H1 (cell line): ENCODE measurements around the gene TIMP1. TPM values are rescaled to one million over a fixed set of nuclear protein-coding genes. Genes with fewer than 3 reads are reported as not detected.

Source experiments
- CTCF ChIA-PET: fragments of 300-600 bp; sonication (Branson Sonifier 250); formaldehyde crosslinking; loops from one replicate; lab custom pipeline; 2021; ENCODE audit not compliant: partially characterized antibody; lab: Charles Lee
- POLR2A ChIA-PET: fragments of 300-600 bp; sonication (Branson Sonifier 250); formaldehyde crosslinking; loops from one replicate; lab custom pipeline; 2021; ENCODE audit warnings: inconsistent platforms; ENCODE audit not compliant: partially characterized antibody; lab: Charles Lee
- DNase-seq, 2 experiments: peaks; one replicate each; pipeline versions ENCODE4 v3.0.0 to v3.0.0-alpha.2; 2010 to 2022; ENCODE audit warnings: low spot score in 2 of 2, low read depth in 1 of 2, mixed read lengths in 1 of 2
- FAIRE-seq: peaks from 2 replicates; lab custom pipeline; 2011; peaks lifted over from hg19 to GRCh38; lab: Jason Lieb, UNC
- H2AFZ ChIP-seq: 2 replicates; pipeline ENCODE4 v1.8.1; 2012; ENCODE audit warnings: low read length, inconsistent platforms
- H2AK5ac ChIP-seq: 2 replicates; pipeline ENCODE4 v1.6.1; 2013; ENCODE audit warnings: low read depth, low read length
- H2BK120ac ChIP-seq: replicated peaks from 2 replicates; pipeline ENCODE3; 2013; ENCODE audit warnings: low read depth, low read length, inconsistent platforms
- H2BK12ac ChIP-seq: 2 replicates; pipeline ENCODE4 v1.6.1; 2013; ENCODE audit warnings: low read depth, low read length
- H2BK15ac ChIP-seq: 2 replicates; pipeline ENCODE4 v1.6.1; 2013; ENCODE audit warnings: low read length
- H2BK20ac ChIP-seq: 2 replicates; pipeline ENCODE4 v1.6.1; 2013; ENCODE audit warnings: low read length
- H2BK5ac ChIP-seq: 2 replicates; pipeline ENCODE4 v1.6.1; 2013; ENCODE audit warnings: low read depth, low read length
- H3K14ac ChIP-seq: 2 replicates; pipeline ENCODE4 v1.6.1; 2013; ENCODE audit warnings: inconsistent platforms; ENCODE audit not compliant: insufficient read length
- H3K18ac ChIP-seq: 2 replicates; pipeline ENCODE4 v1.6.1; 2013; ENCODE audit warnings: low read length; ENCODE audit errors: extremely low read depth
- H3K23ac ChIP-seq: 2 replicates; pipeline ENCODE4 v1.6.1; 2013; ENCODE audit warnings: inconsistent platforms; ENCODE audit not compliant: insufficient read length
- H3K23me2 ChIP-seq: 2 replicates; pipeline ENCODE4 v1.6.1; 2013; ENCODE audit warnings: low read depth, low read length
- H3K27ac ChIP-seq: 2 replicates; pipeline ENCODE4 v1.6.1; 2011; ENCODE audit warnings: low read depth, low read length, inconsistent platforms
- H3K27me3 ChIP-seq, 4 experiments: replicated peaks in 1 of 4; 1 replicate in 1 of 4; 2 replicates in 3 of 4; pipeline versions ENCODE4 v1.6.1 to v1.8.1; 2011 to 2013; ENCODE audit warnings: low read length in 3 of 4, mild to moderate bottlenecking in 3 of 4, inconsistent platforms in 2 of 4, mixed read lengths in 2 of 4, moderate library complexity in 1 of 4; ENCODE audit not compliant: control insufficient read depth in 3 of 4, insufficient read depth in 3 of 4; ENCODE audit errors: extremely low read depth in 1 of 4
- H3K36me3 ChIP-seq, 4 experiments: 2 replicates each; pipeline versions ENCODE4 v1.6.1 to v1.8.1; 2011 to 2013; ENCODE audit warnings: mild to moderate bottlenecking in 4 of 4, low read length in 3 of 4, moderate library complexity in 2 of 4, control low read depth in 1 of 4, inconsistent platforms in 1 of 4; ENCODE audit not compliant: insufficient read depth in 4 of 4, control insufficient read depth in 2 of 4
- H3K4ac ChIP-seq: replicated peaks from 2 replicates; pipeline ENCODE3; 2013; ENCODE audit warnings: low read length, low read depth, mixed read lengths, inconsistent platforms; ENCODE audit not compliant: insufficient read length
- H3K4me1 ChIP-seq, 4 experiments: replicated peaks in 1 of 4; 1 replicate in 1 of 4; 2 replicates in 3 of 4; pipeline versions ENCODE4 v1.6.1 to v1.8.1; 2011 to 2013; ENCODE audit warnings: low read length in 3 of 4, inconsistent platforms in 2 of 4, mixed read lengths in 1 of 4; ENCODE audit not compliant: insufficient read depth in 4 of 4, control insufficient read depth in 3 of 4
- H3K4me2 ChIP-seq, 2 experiments: 2 replicates each; pipeline versions ENCODE4 v1.6.1 to v1.8.1; 2011 to 2013; ENCODE audit warnings: low read depth in 2 of 2, low read length in 2 of 2, control low read depth in 1 of 2, inconsistent platforms in 1 of 2, mild to moderate bottlenecking in 1 of 2; ENCODE audit not compliant: insufficient read depth in 1 of 2
- H3K4me3 ChIP-seq, 4 experiments: fragments of 200-600, 300-600 bp in 1 of 4; sonication (generic), shearing (Covaris generic), sonication (Bioruptor Twin) in 1 of 4; 2 replicates each; pipeline versions ENCODE4 v1.5.1 to v1.8.1; 2011 to 2016; ENCODE audit warnings: low read length in 4 of 4, low read depth in 3 of 4, control low read depth in 2 of 4, inconsistent platforms in 2 of 4, mild to moderate bottlenecking in 2 of 4, mixed read lengths in 1 of 4, moderate library complexity in 1 of 4; ENCODE audit not compliant: insufficient read depth in 2 of 4; ENCODE audit errors: extremely low read depth in 1 of 4
- H3K56ac ChIP-seq: replicated peaks from 2 replicates; pipeline ENCODE3; 2013; ENCODE audit warnings: low read depth, mild to moderate bottlenecking, mixed read lengths, low read length, inconsistent platforms; ENCODE audit not compliant: insufficient read length
- H3K79me1 ChIP-seq: 2 replicates; pipeline ENCODE4 v1.6.1; 2013; ENCODE audit warnings: low read depth, low read length, control low read depth
- H3K79me2 ChIP-seq, 2 experiments: 2 replicates each; pipeline versions ENCODE4 v1.6.1 to v1.8.1; 2012 to 2013; ENCODE audit warnings: low read length in 2 of 2, mild to moderate bottlenecking in 2 of 2, inconsistent platforms in 1 of 2; ENCODE audit not compliant: insufficient read depth in 2 of 2, control insufficient read depth in 1 of 2
- H3K9ac ChIP-seq, 4 experiments: replicated peaks in 1 of 4; 1 replicate in 1 of 4; 2 replicates in 3 of 4; pipeline versions ENCODE4 v1.6.1 to v1.8.1; 2011 to 2013; ENCODE audit warnings: low read depth in 3 of 4, low read length in 3 of 4, control low read depth in 2 of 4, mild to moderate bottlenecking in 2 of 4, moderate library complexity in 2 of 4, inconsistent platforms in 1 of 4; ENCODE audit errors: extremely low read depth in 1 of 4
- H3K9me3 ChIP-seq, 2 experiments: 2 replicates each; pipeline versions ENCODE4 v1.6.1 to v1.8.1; 2012 to 2013; ENCODE audit warnings: mild to moderate bottlenecking in 2 of 2, moderate library complexity in 2 of 2, control low read depth in 1 of 2, inconsistent platforms in 1 of 2, low read depth in 1 of 2, low read length in 1 of 2, mixed read lengths in 1 of 2; ENCODE audit not compliant: insufficient read depth in 2 of 2
- H4K20me1 ChIP-seq, 2 experiments: replicated peaks in 1 of 2; 2 replicates each; pipeline versions ENCODE3 to v1.8.1; 2011 to 2013; ENCODE audit warnings: inconsistent platforms in 2 of 2, low read length in 2 of 2, mild to moderate bottlenecking in 1 of 2; ENCODE audit not compliant: insufficient read depth in 2 of 2, control insufficient read depth in 1 of 2
- H4K5ac ChIP-seq: 2 replicates; pipeline ENCODE4 v1.6.1; 2013; ENCODE audit warnings: low read length, low read depth, mixed read lengths, inconsistent platforms; ENCODE audit not compliant: insufficient read length
- H4K8ac ChIP-seq: 2 replicates; pipeline ENCODE4 v1.8.0; 2013; ENCODE audit warnings: mild to moderate bottlenecking, moderate library complexity, low read length, inconsistent platforms; ENCODE audit not compliant: insufficient read depth; ENCODE audit errors: extremely low read depth
- H4K91ac ChIP-seq: replicated peaks from 2 replicates; pipeline ENCODE3; 2013; ENCODE audit warnings: low read length, mixed read lengths, inconsistent platforms; ENCODE audit not compliant: insufficient read length
- CHD1 ChIP-seq: IDR thresholded peaks from 2 replicates; pipeline ENCODE4 v1.6.1; 2012; ENCODE audit warnings: low read depth, low read length, improper control_type of control experiment
- EZH2 ChIP-seq: fragments of 200-600 bp; sonication (generic); IDR thresholded peaks from 2 replicates; pipeline ENCODE4 v1.7.1; 2012; ENCODE audit warnings: low read depth, mild to moderate bottlenecking, moderate library complexity, low read length, inconsistent platforms; ENCODE audit not compliant: severe bottlenecking
- FOSL1 ChIP-seq: IDR thresholded peaks from 2 replicates; pipeline ENCODE4 v1.6.1; 2011; ENCODE audit warnings: mild to moderate bottlenecking, low read depth, low read length, moderate library complexity; ENCODE audit not compliant: insufficient read depth
- KDM4A ChIP-seq: IDR thresholded peaks from one replicate; pipeline ENCODE4 v1.7.1; 2012; ENCODE audit warnings: low read depth, mild to moderate bottlenecking, moderate library complexity, low read length, inconsistent platforms; ENCODE audit not compliant: severe bottlenecking
- RNF2 ChIP-seq: fragments of 200-900, 300-1000 bp; sonication (generic); IDR thresholded peaks from 2 replicates; pipeline ENCODE4 v1.7.1; 2016; ENCODE audit warnings: borderline replicate concordance, low read depth, mild to moderate bottlenecking, antibody characterized with exemption, low read length; ENCODE audit not compliant: poor library complexity, severe bottlenecking; ENCODE audit errors: missing control alignments
- SP4 ChIP-seq: IDR thresholded peaks from 2 replicates; pipeline ENCODE4 v1.6.1; 2012; ENCODE audit warnings: low read length, inconsistent platforms
- SRF ChIP-seq: IDR thresholded peaks from 2 replicates; pipeline ENCODE4 v1.6.1; 2011; ENCODE audit warnings: mild to moderate bottlenecking, low read depth, low read length, moderate library complexity
- TAF1 ChIP-seq: IDR thresholded peaks from 2 replicates; pipeline ENCODE4 v1.6.1; 2011; ENCODE audit warnings: mild to moderate bottlenecking, low read depth, low read length
- WGBS, 2 experiments: shearing (Covaris generic) in 1 of 2; methylation state at CpG; one replicate each; pipeline versions ENCODE4 v1.1.6 to v1.1.7; 2013 to 2015; ENCODE audit warnings: low lambda C conversion rate in 2 of 2, mixed read lengths in 2 of 2, inconsistent platforms in 1 of 2, low coverage in 1 of 2, missing lambda C conversion rate in 1 of 2; ENCODE audit not compliant: insufficient replicate concordance in 2 of 2, insufficient coverage in 1 of 2, insufficient read length in 1 of 2; ENCODE audit errors: extremely low coverage in 1 of 2, missing lambda C conversion rate in 1 of 2; 5-methylcytosine and 5-hydroxymethylcytosine counted together
- polyA plus RNA-seq, 7 experiments: library from polyadenylated mRNA; depleted of rRNA in 3 of 7; stranded (reverse) in 5 of 7; unstranded in 2 of 7; fragments of >200 nt in 5 of 7; fragments of 200-250 nt in 2 of 7; gene quantifications; 1 replicate in 5 of 7; 2 replicates in 1 of 7; 4 replicates in 1 of 7; pipeline versions ENCODE4 v1.2.1 to v1.2.3, GENCODE V29; 2011 to 2013; ENCODE audit warnings: missing spikeins in 2 of 7, mixed read lengths in 2 of 7
- total RNA-seq: library from RNA; stranded (reverse); fragmentation: NEBNext Ultra II Directional; extraction: Animal tissue kit (Norgen Biotek cat#: 25700); gene quantifications from 2 replicates; pipeline ENCODE4 v1.2.1, GENCODE V29; 2021

Gene TIMP1
- total and polyA plus RNA-seq, 2 of the 8 experiments (the other 6 are each of a cell fraction or from before 2014, with no cell fraction given) = 58.6 to 142 TPM

DNA sequence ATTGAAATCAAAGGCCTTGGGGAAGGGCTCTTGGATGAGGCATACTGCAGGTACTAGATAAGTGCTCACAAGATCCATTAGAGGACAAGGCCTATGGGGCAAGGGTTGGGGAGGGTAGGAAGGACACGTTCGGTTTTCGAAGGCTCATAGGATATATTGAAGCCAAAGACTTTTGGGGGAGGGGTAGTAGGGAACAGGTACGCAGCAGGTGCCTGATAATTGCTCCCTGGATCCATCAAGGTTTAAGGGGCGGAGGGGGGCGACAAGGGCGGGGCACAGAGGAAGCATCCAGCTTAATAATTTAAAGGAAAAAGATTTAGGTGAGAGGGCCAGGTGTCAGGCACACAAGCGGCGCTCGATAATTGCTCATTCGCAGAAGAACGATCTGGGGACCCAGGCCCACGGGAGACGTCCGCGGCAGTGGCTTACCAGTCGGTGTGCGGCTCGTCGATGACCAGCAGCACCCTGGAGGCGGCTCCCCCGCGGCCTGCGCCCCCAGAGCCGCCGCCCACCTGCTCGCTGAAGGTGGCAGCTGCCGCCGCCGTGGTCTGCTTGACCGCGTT is 36.8 kb downstream of the TIMP1 start:
- TF ChIP-seq KDM4A = no peak
- TF ChIP-seq SP4 = no peak
- TF ChIP-seq RNF2 = no peak
- no peak for TF ChIP-seq TAF1
- no peak for TF ChIP-seq FOSL1
- TF ChIP-seq EZH2 = no peak
- no peak for TF ChIP-seq CHD1
- no peak for TF ChIP-seq SRF
- TF ChIP-seq, all 59 proteins: peak for 0
- peaks cover 0 to 1% of the 10 kb centered on the region in 2 experiments for H4K20me1 ChIP-seq
- no peak overlapping the region for H3K27ac ChIP-seq
- peaks cover under 1 to 7% (median 4%) of the 10 kb centered on the region in 4 experiments for H3K4me1 ChIP-seq
- ChIA-PET POLR2A (interaction anchor here (0.9 to 2.7 kb wide), 4 partner anchors 28 to 45 kb away, joined by 3 to 11 read pairs (median 3); partner anchors contain the start of gene TIMP1), CTCF (interaction anchor here (0.9 to 1.9 kb wide), 3 partner anchors 10 to 79 kb away, joined by 3 to 5 read pairs (median 4); no protein-coding TSS in a partner anchor)
- H2AK5ac ChIP-seq = no peak overlapping the region
- no peak overlapping the region for H2BK5ac ChIP-seq
- H4K5ac ChIP-seq = no peak overlapping the region
- H2BK20ac ChIP-seq = no peak overlapping the region
- peak overlapping the region; percentile 23 to 60 (median 34); a peak in 6 of 8 replicates for H3K4me3 ChIP-seq
- DNase-seq = no peak
- no peak overlapping the region for H3K4ac ChIP-seq
- no peaks in the 10 kb centered on the region for H3K27me3 ChIP-seq
- H4K8ac ChIP-seq = no peak overlapping the region
- no peak overlapping the region for H2BK120ac ChIP-seq
- no peaks in the 10 kb centered on the region; the same call in 1 of the 2 replicates for H3K23me2 ChIP-seq
- H3K56ac ChIP-seq = no peak overlapping the region
- H3K18ac ChIP-seq = no peak overlapping the region
- no peaks in the 10 kb centered on the region for H3K79me1 ChIP-seq
- H3K4me2 ChIP-seq = peak overlapping the region; percentile 18 to 70
- H3K23ac ChIP-seq = no peak overlapping the region
- no peak overlapping the region for H2AFZ ChIP-seq
- H2BK12ac ChIP-seq = no peak overlapping the region
- no peak overlapping the region for H2BK15ac ChIP-seq
- H3K9ac ChIP-seq = no peak overlapping the region
- no peaks in the 10 kb centered on the region for H3K36me3 ChIP-seq
- no peaks in the 10 kb centered on the region for H3K9me3 ChIP-seq
- H3K79me2 ChIP-seq = no peaks in the 10 kb centered on the region
- WGBS, 2 experiments = 82% methylated on average over 7 of the region's 32 CpGs; no CpG with 5 or more reads in 1 of the 2 experiments
- FAIRE-seq = no peak
- H3K14ac ChIP-seq = no peak overlapping the region
- no peak overlapping the region for H4K91ac ChIP-seq
